Activated T-cell treated with anti-CD3 and anti-CD28 coated beads for 24 hours (primary cell): ENCODE data around the gene ANO6.
"Not testable (repeated sequence)": the region's sequence is repeated elsewhere in the genome, so short reads cannot be mapped to it uniquely, and the experiment has no call there.

ENCODE experiments used
- DNase-seq: peaks from one replicate; pipeline ENCODE4 v3.0.0-alpha.2; 2020; ENCODE audit warnings: low read depth

Gene ANO6, protein sequence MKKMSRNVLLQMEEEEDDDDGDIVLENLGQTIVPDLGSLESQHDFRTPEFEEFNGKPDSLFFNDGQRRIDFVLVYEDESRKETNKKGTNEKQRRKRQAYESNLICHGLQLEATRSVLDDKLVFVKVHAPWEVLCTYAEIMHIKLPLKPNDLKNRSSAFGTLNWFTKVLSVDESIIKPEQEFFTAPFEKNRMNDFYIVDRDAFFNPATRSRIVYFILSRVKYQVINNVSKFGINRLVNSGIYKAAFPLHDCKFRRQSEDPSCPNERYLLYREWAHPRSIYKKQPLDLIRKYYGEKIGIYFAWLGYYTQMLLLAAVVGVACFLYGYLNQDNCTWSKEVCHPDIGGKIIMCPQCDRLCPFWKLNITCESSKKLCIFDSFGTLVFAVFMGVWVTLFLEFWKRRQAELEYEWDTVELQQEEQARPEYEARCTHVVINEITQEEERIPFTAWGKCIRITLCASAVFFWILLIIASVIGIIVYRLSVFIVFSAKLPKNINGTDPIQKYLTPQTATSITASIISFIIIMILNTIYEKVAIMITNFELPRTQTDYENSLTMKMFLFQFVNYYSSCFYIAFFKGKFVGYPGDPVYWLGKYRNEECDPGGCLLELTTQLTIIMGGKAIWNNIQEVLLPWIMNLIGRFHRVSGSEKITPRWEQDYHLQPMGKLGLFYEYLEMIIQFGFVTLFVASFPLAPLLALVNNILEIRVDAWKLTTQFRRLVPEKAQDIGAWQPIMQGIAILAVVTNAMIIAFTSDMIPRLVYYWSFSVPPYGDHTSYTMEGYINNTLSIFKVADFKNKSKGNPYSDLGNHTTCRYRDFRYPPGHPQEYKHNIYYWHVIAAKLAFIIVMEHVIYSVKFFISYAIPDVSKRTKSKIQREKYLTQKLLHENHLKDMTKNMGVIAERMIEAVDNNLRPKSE

DNA sequence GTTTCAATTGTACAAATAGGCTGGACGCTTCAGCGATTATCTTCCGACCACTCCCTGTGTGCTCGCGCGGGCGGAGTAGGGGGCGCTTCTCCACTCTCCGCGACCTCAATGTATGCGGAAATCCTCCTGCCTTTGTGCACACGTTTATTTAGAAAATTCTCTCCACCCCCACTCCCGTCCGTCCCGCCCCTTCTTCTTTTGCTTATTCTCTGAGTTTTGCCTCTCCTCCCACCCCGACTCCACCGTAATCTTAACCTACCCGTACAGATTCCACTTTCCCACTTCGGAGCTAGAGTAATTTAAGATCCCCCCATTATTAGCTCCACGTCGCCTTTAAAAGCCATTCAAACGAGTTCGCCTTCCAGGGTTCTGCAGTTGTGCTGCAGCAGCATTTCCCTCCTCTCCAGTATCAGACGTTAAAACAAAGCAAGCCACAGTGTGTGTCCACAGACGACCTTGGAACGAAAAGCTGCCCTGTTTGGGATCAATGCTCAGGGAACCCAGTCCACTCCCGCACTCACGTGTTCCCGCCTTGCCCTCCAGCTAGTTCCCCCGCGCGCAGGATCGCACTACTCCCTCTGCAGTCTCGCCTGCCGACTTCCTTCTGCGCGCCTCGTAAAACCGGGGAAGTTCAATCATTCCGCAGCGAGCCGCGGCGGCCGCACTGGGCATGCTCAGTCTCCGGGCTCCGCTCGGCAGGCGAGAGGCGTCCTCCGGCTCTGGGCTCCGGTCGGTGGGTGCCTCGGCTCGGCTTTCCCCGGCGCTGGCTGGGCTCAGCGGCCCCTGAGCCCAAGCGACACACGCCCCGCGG lies at the start of gene ANO6:
Gene ANO6, plus strand, starts transcription at position 677 of the 811 bp plus-strand sequence. CDS start 227 bp downstream, outside the sequence.
- peak; percentile 81 for DNase-seq

DNA sequence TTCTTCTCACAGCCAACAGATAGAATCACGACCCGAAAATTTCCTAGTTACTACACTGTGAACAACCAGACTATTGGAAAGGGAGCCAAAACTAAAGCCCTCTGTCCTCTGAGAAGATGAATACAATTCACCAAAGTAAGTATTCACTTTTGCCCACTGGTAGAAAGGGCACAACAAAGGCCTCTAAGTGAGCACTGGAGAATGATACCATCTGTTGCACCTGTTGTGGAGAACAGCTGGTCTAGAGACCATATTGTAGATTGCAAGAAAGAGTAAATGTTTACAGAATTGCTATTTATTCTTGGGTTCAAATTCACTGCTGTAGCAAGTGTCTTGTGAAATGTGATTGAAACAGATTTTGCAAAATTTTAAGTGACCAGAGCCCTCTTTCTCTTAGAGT lies 46.9 kb upstream of the ANO6 start:
- DNase-seq = no peak

DNA sequence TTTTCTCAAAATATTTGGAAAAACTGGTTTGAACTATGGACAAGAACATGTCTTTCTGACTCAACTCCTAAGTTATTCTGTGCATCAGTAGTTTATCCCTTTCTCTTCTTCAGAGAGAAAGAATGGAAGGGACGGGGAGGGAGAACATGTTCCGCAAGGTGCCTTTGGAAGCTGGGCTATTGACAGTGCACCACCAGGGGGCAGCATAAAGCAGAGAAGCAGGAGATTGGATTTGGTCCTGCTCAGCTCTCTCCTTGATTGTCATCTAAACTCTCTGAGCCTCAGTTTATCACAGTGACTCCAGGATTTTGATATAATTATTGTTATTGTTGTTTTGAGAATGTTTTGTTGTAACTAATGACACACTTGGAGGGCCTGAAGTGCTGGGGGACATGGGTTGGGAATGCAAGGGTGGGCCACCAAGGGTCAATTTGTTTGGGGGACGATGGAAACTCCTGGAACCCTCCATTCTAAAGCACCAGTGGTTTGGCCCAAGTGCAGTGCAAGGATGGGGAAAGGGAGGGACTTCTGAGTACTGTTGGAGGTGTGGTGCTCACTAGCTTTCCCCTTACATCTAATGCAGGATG lies 45.3 kb upstream of the ANO6 start:
- DNase-seq = peak; percentile 71

DNA sequence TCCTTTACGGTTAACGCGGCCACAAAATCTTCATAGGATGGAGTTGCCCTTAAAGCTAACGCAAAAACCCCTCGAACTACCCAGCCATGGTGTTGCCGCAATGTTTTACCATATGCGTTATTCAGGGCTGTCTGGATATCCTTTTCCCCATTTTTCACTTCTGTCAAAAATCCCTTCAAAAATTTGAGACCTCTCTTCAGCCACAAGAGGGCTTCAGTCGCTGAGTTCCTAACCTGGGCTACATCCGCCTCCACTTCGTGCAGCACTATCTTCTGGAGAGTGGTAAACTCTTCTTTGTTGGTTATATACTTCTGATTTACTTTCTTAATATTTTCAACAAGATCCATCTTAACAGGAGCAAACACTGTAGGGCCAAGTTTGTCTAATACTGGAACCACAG lies 42.6 kb upstream of the ANO6 start:
- not testable (repeated sequence) for DNase-seq

DNA sequence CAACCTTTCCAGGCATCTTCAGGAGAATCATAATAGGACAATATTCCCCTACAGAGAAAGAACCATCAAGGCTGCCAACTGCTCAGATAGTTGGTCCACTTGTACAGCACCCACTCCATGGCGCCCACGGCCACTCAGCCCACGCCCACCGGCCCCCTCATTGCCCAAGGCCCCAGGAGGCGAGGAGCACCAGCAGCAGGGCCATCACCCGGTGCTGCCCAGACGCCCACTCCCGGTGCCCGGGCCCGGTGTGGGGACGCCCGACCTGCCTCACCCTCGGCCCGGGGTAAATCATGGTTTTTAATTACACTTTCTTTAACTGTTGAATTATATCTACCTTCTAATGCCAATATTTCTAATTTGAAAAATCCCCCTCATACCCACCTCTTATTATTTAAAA lies 41.3 kb upstream of the ANO6 start:
- no peak for DNase-seq

DNA sequence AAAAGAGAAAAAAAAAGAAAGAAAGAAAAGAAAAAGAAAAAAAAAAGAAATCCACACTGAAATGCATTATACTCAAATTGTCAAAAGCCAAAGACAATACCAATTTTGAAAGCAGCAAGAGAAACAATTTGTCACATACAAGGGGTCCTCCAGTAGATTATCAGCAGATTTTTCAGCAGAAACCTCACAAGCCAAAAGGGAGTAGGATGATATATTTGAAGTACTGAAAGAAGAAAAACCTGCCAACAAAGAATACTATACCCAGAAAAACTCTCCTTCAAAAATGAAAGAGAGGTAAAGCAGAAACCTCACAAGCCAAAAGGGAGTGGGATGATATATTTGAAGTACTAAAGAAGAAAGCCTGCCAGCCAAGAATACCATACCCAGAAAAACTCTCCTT lies 37.1 kb upstream of the ANO6 start:
- DNase-seq = no peak

DNA sequence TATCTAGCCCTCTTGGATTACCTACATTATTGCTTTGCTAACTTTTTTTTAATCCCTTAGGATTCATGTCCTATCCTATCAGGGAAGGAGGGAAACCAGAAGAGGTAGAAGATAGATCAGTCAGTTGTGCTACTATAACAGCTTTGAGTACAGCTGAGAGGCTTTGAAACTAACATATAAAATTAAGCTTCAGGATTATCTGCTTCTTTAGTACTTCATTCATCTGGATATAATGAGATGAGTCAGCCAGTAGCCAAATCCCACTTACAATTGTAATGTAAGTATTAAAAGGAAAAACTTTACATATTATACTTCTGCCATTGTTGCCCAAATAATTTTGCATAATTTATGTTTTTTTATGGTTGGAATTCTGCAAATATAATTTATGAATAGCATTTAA lies 33.4 kb upstream of the ANO6 start:
- DNase-seq = no peak

DNA sequence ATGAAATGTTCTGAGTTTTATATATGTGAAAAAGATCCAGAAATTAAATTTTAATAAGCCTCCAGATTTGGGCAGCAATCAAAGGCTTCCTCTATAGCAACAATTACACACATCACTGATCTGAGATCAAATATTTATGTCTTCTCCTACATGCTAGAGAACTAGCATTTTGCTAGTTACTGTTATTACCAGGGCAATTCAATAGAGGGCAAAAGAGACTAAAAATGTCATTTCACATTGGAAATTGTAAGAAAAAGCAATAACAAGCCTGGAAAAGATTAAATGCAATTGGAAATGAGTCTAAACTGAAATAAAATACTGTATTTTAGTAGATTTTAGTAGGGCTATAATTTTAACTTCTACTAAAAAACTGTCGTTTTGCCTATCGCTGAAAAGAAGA lies 32.6 kb upstream of the ANO6 start:
- no peak for DNase-seq

DNA sequence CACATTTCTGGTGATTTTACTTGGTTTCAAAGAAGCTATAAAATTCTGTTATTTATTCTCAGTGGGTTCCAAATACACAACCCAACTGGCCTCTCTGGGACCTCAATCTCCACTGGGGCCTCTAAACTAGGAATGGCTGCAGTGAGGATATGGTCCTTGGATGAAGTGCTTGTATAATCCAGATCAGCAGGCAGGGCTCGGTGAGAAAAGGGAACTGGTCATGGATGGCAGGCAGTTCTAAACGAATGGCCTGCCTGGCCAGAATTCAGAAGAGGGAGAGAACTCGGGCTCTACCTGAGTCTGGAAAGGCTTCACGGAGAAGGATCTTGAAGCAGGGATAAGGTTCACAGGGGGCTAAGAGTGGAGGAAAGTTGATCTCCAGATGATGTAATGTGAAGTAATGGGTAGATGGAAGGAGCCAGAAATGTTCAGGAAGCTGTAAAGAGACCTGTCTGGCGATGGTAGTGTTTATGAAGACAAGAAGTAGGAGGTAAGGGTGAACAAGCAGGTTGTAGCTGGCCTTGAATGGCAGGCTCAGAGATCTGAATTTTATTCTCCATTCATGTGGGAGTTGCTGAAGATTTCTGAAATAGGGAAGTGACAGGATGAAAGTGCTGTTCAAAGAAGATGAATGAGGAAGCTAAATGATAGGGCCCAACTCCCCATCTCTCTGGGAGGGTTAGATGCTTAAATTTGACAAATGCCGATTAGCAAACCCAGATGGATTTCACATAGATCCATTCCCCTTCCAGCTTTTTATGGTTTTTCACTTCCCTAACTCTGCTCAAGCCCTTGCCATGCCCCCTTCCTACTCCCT lies 31.5 kb upstream of the ANO6 start:
- no peak for DNase-seq

DNA sequence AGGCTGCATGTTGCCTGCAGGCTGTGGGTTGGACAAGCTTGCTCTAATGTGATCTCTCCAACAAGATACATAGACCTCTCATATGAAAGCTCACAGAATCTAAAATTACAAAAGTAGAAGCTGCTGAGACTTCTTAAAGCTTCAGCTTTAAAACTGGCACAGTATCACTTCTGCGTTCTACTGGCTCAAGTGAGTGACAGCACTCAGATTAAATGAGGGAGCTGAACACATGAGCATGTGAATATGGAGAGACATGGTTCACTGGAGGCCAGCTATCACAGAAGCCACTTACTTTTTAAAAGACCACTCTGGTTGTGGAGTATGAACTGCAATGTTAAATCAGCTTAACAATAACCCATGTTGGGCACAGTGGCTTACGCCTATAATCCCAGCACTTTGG lies 29.1 kb upstream of the ANO6 start:
- no peak for DNase-seq

DNA sequence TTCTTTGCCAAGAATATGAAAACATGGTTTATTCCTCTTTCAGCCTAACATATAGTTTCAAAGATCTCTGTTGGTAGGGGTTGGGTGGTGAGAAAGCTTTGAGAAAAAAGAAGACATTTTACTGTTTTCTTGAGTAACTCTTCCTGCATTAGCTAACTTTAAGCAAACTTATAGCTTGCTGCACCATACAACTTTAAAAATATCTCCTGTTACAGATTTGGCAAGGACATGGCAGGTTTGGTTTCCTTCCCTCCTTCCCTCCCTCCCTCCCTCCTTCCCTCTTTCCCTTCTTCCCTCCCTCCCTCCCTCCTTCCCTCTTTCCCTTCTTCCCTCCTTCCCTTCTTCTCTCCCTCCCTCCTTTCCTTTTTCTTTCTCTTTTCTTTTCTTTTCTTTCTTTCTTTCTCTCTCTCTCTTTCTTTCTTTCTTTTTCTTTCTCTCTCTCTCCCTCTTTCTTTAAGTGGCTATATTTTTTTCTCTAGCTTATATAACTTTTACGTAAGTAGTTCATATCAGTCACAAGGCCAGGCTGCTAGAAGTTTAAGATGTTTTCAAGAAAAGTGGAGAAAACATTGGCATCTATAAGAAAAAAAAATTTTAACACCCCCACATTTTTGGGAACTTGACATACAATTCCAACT lies 26.0 kb upstream of the ANO6 start:
- no peak for DNase-seq

DNA sequence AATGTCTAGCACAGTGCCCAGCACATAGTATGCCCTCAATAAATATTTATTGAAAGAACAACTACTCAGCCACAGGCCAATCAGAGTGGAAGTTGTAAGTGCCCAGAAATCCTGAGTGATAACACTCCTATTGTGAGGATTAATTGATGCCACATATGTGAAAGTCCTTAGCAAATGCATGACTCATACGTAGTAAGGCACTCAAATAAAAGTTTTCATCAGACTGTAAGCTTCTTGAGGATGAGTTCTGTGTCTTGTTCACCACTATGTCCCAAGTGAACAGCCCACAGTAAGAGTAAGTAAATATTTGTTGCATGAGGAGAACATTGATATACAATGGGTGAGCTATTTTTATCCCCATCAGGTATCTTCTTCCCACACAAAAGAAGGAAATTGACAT lies 24.7 kb upstream of the ANO6 start:
- no peak for DNase-seq

DNA sequence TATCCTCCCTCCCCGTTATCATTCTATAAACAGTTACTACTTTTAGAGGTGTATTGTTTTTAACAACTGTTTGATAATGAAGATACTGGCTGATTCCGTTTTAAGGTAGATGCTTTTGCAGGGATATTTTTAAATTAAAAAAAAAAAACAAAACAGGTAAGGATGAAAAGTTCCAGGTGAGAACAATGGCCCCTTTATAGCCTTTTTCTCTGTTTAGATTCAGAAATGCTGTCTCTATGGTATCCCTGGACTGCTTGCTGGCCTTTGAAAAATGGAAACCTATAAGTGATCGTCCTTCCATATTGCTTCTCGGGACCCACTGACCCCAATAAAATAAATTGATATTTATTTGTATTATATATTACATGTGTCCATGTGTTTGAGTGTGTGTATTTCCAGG lies 23.2 kb upstream of the ANO6 start:
- DNase-seq = no peak

DNA sequence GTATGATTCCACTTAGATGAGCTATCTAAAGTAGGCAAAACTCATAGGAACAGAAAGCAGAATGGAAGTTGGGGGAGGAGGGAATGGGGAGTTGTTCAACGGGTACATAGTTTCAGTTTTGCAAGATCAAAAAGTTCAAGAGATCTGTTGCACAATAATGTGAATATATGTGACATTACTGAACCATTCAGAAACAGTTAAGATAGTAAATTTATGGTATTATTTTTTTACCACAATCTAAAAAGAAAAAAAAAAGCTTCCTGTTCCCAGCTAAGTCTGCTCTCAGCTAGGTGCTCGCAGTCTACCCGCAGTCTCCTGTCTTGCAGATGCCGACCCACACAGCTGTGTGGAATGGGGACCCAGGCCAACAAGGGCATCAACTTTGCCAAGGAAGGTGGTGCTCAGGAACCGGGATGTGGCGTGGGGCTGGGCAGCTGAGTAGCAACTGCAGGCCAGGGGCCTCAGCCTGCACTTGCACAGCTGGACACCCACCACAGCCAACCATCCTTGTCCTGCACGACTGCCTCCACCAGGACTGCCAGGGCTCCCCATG lies 15.3 kb upstream of the ANO6 start:
- no peak for DNase-seq

DNA sequence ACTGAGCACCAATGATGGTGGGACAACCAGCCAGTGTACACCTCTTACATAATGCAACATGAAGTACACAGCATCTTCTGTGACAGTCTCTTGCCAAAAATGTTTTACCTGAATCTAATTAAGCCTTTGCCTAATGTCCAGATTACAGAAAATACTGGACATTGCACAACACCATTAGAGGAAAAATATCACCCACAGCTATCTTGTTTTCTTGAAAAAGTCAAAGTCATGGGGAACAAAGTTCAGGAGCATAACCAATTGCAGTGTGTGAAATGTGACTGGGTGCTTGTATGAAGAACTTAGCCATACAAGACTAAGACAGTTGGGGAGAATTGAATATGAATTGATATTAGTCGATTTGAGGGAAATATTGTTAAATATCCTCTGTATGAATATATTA lies 12.1 kb upstream of the ANO6 start:
- no peak for DNase-seq

DNA sequence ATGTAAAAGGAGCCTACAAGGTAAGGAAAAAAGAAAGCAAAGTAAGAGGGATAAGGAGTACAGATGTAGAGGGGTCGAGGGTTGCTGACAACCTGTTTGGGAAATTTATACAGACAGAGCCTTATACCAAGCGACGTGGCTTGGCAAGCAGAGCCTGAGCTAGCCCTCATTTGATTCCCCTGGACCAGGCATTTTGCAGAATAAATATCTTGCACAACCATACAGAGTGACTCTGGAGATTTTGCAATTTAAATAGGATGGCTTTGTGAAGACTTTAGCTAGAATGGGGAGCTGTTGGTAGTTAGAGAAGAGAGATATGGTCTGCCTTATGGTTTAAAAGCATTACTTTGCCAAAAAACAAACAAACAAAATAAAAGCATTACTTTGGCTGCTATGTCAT lies 11.1 kb upstream of the ANO6 start:
- no peak for DNase-seq

DNA sequence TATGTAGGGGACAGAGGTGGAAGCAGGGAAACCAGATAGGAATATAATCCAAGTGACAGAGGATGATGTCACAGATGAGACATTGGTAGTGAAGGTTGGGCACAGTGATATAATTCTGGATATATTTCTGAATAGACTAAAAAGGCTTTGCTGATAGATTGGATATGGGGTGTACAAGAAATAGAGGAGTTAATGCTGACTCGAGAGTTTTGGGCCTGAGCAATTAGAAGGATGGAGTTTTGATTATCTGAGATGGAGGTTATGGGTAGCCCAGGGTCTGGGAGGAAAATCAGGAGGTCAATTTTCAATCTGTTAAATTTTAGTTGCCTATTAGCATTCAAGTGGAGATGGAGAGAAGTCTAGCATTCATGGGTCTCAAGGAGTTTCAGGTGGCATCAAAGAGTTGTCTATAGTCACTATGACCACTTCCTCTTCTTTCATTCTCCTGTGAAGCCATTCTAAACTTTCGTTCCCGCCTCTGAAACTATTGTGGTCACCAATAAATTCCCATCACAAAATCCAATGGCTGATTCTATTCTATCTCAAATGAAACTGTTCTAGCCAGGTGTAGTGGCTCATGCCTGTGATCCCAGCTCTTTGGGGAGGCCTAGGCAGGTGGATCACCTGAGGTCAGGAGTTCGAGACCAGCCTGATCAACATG lies 10.6 kb upstream of the ANO6 start:
- DNase-seq = no peak

DNA sequence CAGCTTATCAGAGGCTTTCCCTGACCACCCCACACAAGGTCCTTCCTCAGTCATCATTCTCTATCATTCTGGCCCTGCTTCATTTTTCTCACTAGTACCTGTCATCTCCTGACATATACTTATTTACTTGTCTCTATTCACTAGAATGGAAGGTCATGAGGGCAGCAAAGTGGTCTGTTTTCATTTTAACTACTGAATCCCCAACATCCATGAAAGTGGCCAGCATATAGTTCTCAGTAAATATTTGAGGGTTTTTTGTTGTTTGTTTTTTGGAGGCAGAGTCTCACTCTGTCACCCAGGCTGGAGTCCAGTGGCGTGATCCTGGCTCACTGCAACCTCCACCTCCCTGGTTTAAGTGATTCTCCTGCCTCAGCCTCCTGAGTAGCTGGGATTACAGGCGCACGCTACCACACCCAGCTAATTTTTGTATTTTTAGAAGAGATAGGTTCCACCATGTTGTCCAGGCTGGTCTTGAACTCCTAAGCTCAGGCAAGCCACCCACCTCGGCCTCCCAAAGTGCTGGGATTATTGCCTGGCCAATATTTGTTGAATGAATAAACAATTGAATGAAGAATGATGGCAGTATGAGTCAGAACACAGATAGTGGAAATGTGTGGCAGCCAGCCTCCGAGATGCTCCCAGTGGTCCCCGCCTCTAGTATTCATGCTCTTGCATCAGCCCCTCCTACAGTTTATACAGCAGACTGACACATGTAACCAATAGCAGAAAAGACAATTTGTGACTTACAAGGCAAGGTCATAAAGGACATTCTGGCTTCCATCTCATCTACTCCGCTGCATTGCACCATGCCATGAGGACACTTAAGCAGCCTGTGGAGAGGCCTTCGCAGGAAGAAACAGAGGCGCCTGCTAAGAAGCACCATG lies 7.0 kb upstream of the ANO6 start:
- no peak for DNase-seq

DNA sequence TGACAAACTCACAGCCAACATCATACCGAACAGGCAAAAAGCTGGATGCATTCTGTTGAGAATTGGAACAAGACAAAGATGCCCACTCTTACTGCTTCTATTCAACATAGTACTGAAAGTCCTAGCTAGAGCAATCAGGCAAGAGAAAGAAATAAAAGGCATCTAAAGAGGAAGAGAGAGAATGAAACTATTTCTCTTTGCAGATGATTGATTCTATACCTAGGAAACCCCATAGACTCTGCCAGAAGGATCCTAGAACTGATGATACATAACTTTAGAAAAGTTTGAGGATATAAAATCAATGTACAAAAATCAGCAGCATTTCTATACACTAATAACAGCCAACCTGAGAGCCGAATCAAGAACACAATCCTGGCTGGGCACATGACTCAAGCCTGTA lies 6.1 kb upstream of the ANO6 start:
- DNase-seq = no peak
